Spleen (tissue), 11 donors: Measurements from ENCODE around the gene CDK19. TPM values are rescaled to one million over a fixed set of nuclear protein-coding genes. Genes with fewer than 3 reads are reported as not detected.

Experiments
- DNase-seq: peaks from one replicate; pipeline ENCODE4 v3.0.0-alpha.2; 2020
- H3K27ac ChIP-seq, 8 donors: fragments of 200-600 bp; sonication (generic) in 7 of 8; 1 replicate in 4 of 8; 2 replicates in 4 of 8; pipeline versions ENCODE4 v1.5.0 to v1.8.0; 2016 to 2021; ENCODE audit warnings: inconsistent platforms in 4 of 8, mild to moderate bottlenecking in 4 of 8, moderate library complexity in 1 of 8
- H3K27me3 ChIP-seq, 7 donors: fragments of 200-600 bp; sonication (generic) in 6 of 7; replicated peaks in 1 of 7; 1 replicate in 4 of 7; 2 replicates in 3 of 7; pipeline versions ENCODE4 v1.5.0 to v1.8.0; 2016 to 2021; ENCODE audit warnings: inconsistent platforms in 3 of 7, mild to moderate bottlenecking in 1 of 7
- H3K36me3 ChIP-seq, 6 donors: fragments of 200-600 bp; sonication (generic) in 5 of 6; 1 replicate in 4 of 6; 2 replicates in 2 of 6; pipeline versions ENCODE4 v1.5.0 to v1.8.0; 2016 to 2021; ENCODE audit warnings: inconsistent platforms in 2 of 6
- H3K4me1 ChIP-seq, 6 donors: fragments of 200-600 bp; sonication (generic) in 5 of 6; 1 replicate in 3 of 6; 2 replicates in 3 of 6; pipeline versions ENCODE4 v1.5.0 to v1.8.0; 2016 to 2021; ENCODE audit warnings: inconsistent platforms in 3 of 6
- H3K4me3 ChIP-seq, 8 donors: fragments of 200-600 bp; sonication (generic) in 7 of 8; 1 replicate in 4 of 8; 2 replicates in 4 of 8; pipeline versions ENCODE4 v1.5.0 to v1.8.0; 2016 to 2021; ENCODE audit warnings: inconsistent platforms in 4 of 8, mild to moderate bottlenecking in 4 of 8, moderate library complexity in 2 of 8
- H3K9me3 ChIP-seq, 8 donors: fragments of 200-600 bp; sonication (generic) in 7 of 8; 1 replicate in 4 of 8; 2 replicates in 4 of 8; pipeline versions ENCODE4 v1.5.0 to v1.8.0; 2016 to 2021; ENCODE audit warnings: inconsistent platforms in 4 of 8
- CTCF ChIP-seq, 11 experiments: fragments of 200-600 bp in 7 of 11; fragments of 450-650 bp in 4 of 11; sonication (generic) in 4 of 11; IDR thresholded peaks in 8 of 11; conservative IDR thresholded peaks in 3 of 11; 1 replicate in 7 of 11; 2 replicates in 4 of 11; pipeline versions ENCODE4 v1.4.0 to v1.8.0; 2016 to 2021; ENCODE audit warnings: antibody characterized with exemption in 11 of 11, inconsistent platforms in 4 of 11, mild to moderate bottlenecking in 1 of 11
- POLR2A ChIP-seq, 3 donors: fragments of 450-650 bp; IDR thresholded peaks; one replicate each; pipeline ENCODE4 v1.5.1; 2017; ENCODE audit warnings: antibody characterized with exemption in 3 of 3, mild to moderate bottlenecking in 1 of 3
- POLR2AphosphoS5 ChIP-seq, 3 donors: sonication (generic); formaldehyde crosslinking; IDR thresholded peaks; one replicate each; pipeline ENCODE4 v1.5.1; 2017; ENCODE audit warnings: antibody characterized with exemption in 3 of 3
- WGBS, 5 donors: extraction: QIAGEN DNeasy Blood & Tissue Kit in 3 of 5; methylation state at CpG; one replicate each; pipeline versions ENCODE4 v1.1.5 to v1.1.7; 2013 to 2018; 5-methylcytosine and 5-hydroxymethylcytosine counted together
- intact Hi-C: fragments of 100-400 bp; cut with DNase I; formaldehyde crosslinking; loops from one replicate; pipeline ENCODE4 v1.15.0; 2023; ENCODE audit warnings: low total_unique reads
- polyA plus RNA-seq, 3 donors: library from polyadenylated mRNA; stranded (reverse); fragments of 200-250 nt; gene quantifications; one replicate each; pipeline ENCODE4 v1.2.1, GENCODE V29; 2013
- total RNA-seq, 7 donors: library from RNA; depleted of rRNA in 3 of 7; stranded (reverse); fragments of >200 nt in 3 of 7; fragmentation: NEBNext Ultra II Directional in 4 of 7; extraction: Animal tissue kit (Norgen Biotek cat#: 25700) in 4 of 7; gene quantifications; one replicate each; pipeline versions ENCODE4 v1.1.0 to v1.2.1, GENCODE V29; 2016 to 2021
- donor health status: healthy with polysubstance abuse.
- donor health status: DM: no; HTN: no; CAD: no; lungs with moderate emphysema.
- donor health status: DM: no; HTN: no; CAD: no.
- donor health status: Bipolar disorder and iron deficiency.
- donor health status: healthy.
- donor health status: DM: no; HTN: no; CAD: no.
- donor health status: DM: yes; HTN: yes; CAD: no.

Gene CDK19
- total and polyA plus RNA-seq, 10 donors: 7.9 to 29.8 (median 21.7) TPM

GRCh38 chr6:110714143-110714542 is 101.1 kb downstream of the CDK19 start:
- 67 to 88% (median 77%) methylated on average over 1 of the region's 1 CpG for WGBS, 5 donors
- no peaks in the 10 kb centered on the region for H3K27me3 ChIP-seq
- intact Hi-C loops: no loop called here
- no peaks in the 10 kb centered on the region for H3K4me1 ChIP-seq
- H3K4me3 ChIP-seq: no peak overlapping the region
- H3K27ac ChIP-seq: no peak overlapping the region
- DNase-seq: no peak
- TF ChIP-seq CTCF (IDR thresholded peaks at IDR 0.05 in 8 of 11, conservative IDR thresholded peaks at IDR 0.05 in 3 of 11) (no peak), POLR2AphosphoS5 (IDR thresholded peaks at IDR 0.05) (no peak), POLR2A (IDR thresholded peaks at IDR 0.05) (no peak)
- peaks cover 0 to 13% (median 0%) of the 10 kb centered on the region in 6 donors for H3K36me3 ChIP-seq
- H3K9me3 ChIP-seq: no peaks in the 10 kb centered on the region

GRCh38 chr6:110712238-110712637 is 103.0 kb downstream of the CDK19 start:
- H3K36me3 ChIP-seq: peaks cover 0 to 7% (median 0%) of the 10 kb centered on the region in 6 donors
- TF ChIP-seq POLR2AphosphoS5 (IDR thresholded peaks at IDR 0.05) (no peak), POLR2A (IDR thresholded peaks at IDR 0.05) (no peak), CTCF (IDR thresholded peaks at IDR 0.05 in 8 of 11, conservative IDR thresholded peaks at IDR 0.05 in 3 of 11) (no peak)
- H3K27me3 ChIP-seq: no peaks in the 10 kb centered on the region
- no peak overlapping the region for H3K4me3 ChIP-seq
- H3K4me1 ChIP-seq: peaks cover 0 to 16% (median 0%) of the 10 kb centered on the region in 6 donors
- H3K9me3 ChIP-seq: no peaks in the 10 kb centered on the region
- WGBS, 5 donors: 94 to 98% (median 96%) methylated on average over 3 of the region's 3 CpGs
- H3K27ac ChIP-seq: no peak overlapping the region
- DNase-seq: no peak
- intact Hi-C loops: no loop called here

GRCh38 chr6:110710115-110710514 is 105.2 kb downstream of the CDK19 start:
- TF ChIP-seq POLR2AphosphoS5 (IDR thresholded peaks at IDR 0.05) (no peak), CTCF (IDR thresholded peaks at IDR 0.05 in 8 of 11, conservative IDR thresholded peaks at IDR 0.05 in 3 of 11) (no peak), POLR2A (IDR thresholded peaks at IDR 0.05) (no peak)
- no peaks in the 10 kb centered on the region for H3K9me3 ChIP-seq
- peaks cover 0 to 31% (median 0%) of the 10 kb centered on the region in 6 donors for H3K4me1 ChIP-seq
- intact Hi-C loops: no loop called here
- no peak overlapping the region for H3K27ac ChIP-seq
- WGBS, 5 donors: 92 to 97% (median 96%) methylated on average over 3 of the region's 3 CpGs
- DNase-seq: no peak
- H3K36me3 ChIP-seq: peaks cover 0 to 7% (median 0%) of the 10 kb centered on the region in 6 donors
- no peak overlapping the region for H3K4me3 ChIP-seq
- H3K27me3 ChIP-seq: no peaks in the 10 kb centered on the region

- Histone ChIP-seq H3K4me1 (peaks cover 0 to 44% (median 0%) of the 10 kb centered on the region in 6 donors), H3K9me3 (no peaks in the 10 kb centered on the region), H3K27ac (peak overlapping the region in 1 of 8 donors; percentile 69), H3K4me3 (no peak overlapping the region), H3K36me3 (peaks cover 0 to 7% (median 0%) of the 10 kb centered on the region in 6 donors), H3K27me3 (no peaks in the 10 kb centered on the region)
- no peak for TF ChIP-seq POLR2A (IDR thresholded peaks at IDR 0.05)
- TF ChIP-seq POLR2AphosphoS5 (IDR thresholded peaks at IDR 0.05): no peak
- TF ChIP-seq CTCF (IDR thresholded peaks at IDR 0.05 in 8 of 11, conservative IDR thresholded peaks at IDR 0.05 in 3 of 11): no peak
- WGBS, 5 donors: 76 to 93% (median 91%) methylated on average over 2 of the region's 2 CpGs
- DNase-seq: no peak
- intact Hi-C loops: no loop called here
Observed at GRCh38 chr6:110708295-110708950, 106.8 kb downstream of the CDK19 start.
